H7 (cell line): ENCODE measurements around the gene LIN9. TPM values are rescaled to one million over a fixed set of nuclear protein-coding genes. Genes with fewer than 3 reads are reported as not detected.
"Not testable (repeated sequence)": the region's sequence is repeated elsewhere in the genome, so short reads cannot be mapped to it uniquely, and the experiment has no call there.

Experiments used
- DNase-seq: peaks from one replicate; pipeline ENCODE4 v3.0.0; 2012
- H3K27me3 ChIP-seq: 2 replicates; pipeline ENCODE4 v1.6.0; 2011; ENCODE audit warnings: mild to moderate bottlenecking, low read length; ENCODE audit not compliant: control insufficient read depth, insufficient read depth
- H3K36me3 ChIP-seq: replicated peaks from 2 replicates; pipeline ENCODE4 v1.5.1; 2011; ENCODE audit warnings: low read length; ENCODE audit not compliant: control insufficient read depth, insufficient read depth
- H3K4me3 ChIP-seq: 2 replicates; pipeline ENCODE4 v1.5.1; 2011; ENCODE audit warnings: low read depth, mild to moderate bottlenecking, control low read depth, low read length, moderate library complexity; ENCODE audit not compliant: insufficient read depth
- total RNA-seq: library from RNA; depleted of rRNA; stranded (reverse); fragments of >200 nt; shearing (Covaris generic); gene quantifications from 2 replicates; pipeline ENCODE4 v1.2.3, GENCODE V29; 2014; rRNA removed

The LIN9 gene
- total RNA-seq, 1 experiment from 2014 or later = 19.9 TPM

DNA sequence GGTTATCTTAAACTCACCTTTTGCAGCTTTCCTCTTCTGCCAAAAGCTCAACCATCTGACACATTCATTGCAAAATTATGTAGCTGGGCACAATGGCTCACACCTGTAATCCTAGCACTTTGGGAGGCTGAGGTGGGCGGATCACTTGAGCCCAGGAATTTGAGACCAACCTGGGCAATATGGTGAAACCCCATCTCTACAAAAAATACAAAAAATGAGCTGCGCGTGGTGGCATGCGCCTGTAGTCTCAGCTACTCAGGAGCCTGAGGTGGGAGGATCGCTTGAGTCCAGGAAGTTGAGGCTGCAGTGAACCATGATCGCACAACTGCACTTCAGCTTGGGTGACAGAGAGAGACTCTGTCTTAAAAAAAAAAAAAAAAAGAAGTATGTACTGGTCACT lies 106.3 kb downstream of the LIN9 start:
- H3K36me3 ChIP-seq, H3K4me3 ChIP-seq, H3K27me3 ChIP-seq, DNase-seq: not testable (repeated sequence)

DNA sequence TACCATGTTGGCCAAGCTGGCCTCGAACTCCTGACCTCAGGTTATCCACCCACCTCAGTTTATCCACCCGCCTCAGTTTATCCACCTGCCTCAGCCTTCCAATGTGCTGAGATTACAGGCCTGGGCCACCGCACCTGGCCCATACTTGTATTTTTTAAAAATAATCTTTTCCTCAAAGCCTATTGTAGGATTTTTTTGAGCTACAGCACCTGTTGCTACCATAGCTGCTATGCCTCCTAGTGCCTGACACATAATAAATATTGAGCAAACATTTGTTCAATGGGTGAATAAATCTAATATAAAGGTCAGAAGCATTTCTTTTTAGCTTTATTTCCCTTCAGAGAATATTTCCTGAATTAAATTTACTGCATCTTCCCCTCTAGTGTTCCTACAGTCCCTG lies 106.7 kb downstream of the LIN9 start:
- Histone ChIP-seq H3K36me3 (no peaks in the 10 kb centered on the region), H3K27me3 (no peaks in the 10 kb centered on the region), H3K4me3 (no peak overlapping the region)
- no peak for DNase-seq

DNA sequence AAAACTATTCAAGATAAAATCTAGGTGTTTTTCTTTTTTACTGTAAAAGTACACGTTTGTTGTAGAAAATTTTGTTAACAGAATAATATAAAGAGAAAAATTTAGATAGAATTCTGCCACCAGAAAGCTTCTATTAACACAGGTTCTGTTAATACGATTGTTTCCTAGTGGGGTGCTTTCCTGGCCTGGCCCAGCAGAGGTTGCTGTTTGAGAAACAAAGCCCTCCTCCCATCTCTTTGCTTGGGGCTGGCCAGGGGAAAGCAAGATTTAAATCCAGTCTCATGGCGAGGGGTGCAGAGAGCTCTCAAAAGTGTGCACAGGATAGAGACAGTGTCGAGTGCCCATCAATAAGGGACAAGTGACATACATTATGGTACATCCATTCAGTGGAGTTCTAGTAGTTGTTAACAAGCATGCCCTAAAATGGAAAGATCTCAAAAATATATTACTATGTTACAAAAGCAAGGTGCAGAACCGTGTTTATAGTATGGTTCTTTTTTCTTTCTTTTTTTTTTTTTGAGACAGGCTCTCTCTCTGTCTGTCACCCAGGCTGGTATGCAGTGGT lies 107.9 kb downstream of the LIN9 start:
- Histone ChIP-seq H3K4me3 (no peak overlapping the region), H3K27me3 (no peaks in the 10 kb centered on the region)
- DNase-seq = peak; percentile 78

DNA sequence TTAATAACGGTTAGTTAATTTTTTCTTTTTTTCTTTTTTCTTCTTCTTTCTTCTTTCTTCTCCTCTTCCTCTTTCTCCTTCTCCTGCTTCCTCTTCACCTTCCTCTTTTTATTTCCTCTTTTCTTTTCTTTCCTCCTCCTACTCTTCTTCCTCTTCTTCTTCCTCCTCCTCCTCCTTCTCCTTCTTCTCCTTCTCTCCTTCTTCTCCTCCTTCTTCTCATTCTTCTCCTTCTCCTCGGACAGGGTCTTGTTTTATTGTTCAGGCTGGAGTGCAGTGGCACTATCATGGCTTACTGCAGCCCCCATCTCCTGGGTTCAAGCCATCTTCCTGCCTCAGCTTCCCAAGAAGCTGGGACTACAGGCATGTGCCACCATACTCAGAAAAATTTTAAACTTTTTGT lies 109.0 kb downstream of the LIN9 start:
- H3K4me3 ChIP-seq = no peak overlapping the region
- no peaks in the 10 kb centered on the region for H3K27me3 ChIP-seq
- DNase-seq = no peak
- H3K36me3 ChIP-seq = no peaks in the 10 kb centered on the region

More for the DNA sequence above, 107.9 kb downstream of the LIN9 start:
- H3K36me3 ChIP-seq = no peaks in the 10 kb centered on the region

DNA sequence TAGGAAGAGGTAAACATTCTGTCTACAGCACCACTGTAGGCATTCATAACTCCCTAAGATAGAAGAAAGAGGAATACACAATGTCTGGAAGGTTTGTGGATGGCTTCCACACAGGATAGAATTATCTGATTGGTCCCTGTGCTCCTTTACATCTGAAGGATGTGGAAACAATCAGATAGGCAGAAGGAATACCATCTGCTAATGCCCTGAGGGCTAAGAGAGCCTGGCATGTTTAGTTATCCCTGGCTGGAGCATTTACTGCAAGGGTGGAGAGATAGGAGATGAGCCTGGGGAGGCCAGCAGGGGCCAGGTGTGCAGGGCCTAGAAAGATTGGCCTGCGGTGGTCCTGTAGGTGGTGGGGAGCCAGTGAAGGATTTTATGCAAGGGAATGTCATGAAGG lies 113.8 kb downstream of the LIN9 start:
- Histone ChIP-seq H3K27me3 (no peaks in the 10 kb centered on the region), H3K4me3 (no peak overlapping the region), H3K36me3 (no peaks in the 10 kb centered on the region)
- peak; percentile 19 for DNase-seq

DNA sequence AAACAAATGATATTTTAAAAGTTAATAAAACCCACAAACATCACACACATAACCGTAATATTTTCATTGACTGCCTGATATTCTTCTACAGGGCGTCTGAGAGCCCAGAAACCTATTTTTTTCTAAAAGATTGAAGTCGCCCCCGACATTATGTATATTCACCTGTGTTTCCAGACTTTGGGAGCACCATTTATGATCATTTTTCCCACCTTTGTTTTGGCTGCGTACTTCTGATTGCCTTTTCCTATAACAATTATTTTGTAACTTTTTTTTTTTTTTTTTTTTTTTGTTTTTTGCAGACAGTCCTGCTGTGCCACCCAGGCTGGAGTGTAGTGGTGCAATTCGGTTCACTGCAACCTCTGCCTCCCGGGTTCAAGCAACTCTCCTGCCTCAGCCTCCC lies 121.6 kb downstream of the LIN9 start:
- Histone ChIP-seq H3K36me3 (no peaks in the 10 kb centered on the region), H3K4me3 (peak overlapping the region; percentile 97), H3K27me3 (no peaks in the 10 kb centered on the region)
- no peak for DNase-seq

DNA sequence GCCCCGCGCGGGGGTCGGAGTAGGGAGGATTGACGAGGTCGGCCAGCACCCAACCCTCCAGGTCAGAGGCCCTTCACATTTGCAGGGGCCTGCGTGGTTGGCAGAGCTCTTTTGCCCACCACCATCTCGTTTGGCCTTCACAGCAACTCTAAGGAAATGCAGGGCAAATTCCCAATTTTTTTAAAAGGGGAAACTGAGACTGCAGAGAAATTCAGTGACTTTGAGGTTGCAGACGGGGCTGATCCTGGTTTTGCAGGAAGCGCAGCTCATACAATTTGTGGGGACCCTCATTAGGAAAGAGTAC lies 122.0 kb downstream of the LIN9 start:
- Histone ChIP-seq H3K36me3 (no peaks in the 10 kb centered on the region), H3K27me3 (no peaks in the 10 kb centered on the region), H3K4me3 (peak overlapping the region; percentile 97)
- no peak for DNase-seq

DNA sequence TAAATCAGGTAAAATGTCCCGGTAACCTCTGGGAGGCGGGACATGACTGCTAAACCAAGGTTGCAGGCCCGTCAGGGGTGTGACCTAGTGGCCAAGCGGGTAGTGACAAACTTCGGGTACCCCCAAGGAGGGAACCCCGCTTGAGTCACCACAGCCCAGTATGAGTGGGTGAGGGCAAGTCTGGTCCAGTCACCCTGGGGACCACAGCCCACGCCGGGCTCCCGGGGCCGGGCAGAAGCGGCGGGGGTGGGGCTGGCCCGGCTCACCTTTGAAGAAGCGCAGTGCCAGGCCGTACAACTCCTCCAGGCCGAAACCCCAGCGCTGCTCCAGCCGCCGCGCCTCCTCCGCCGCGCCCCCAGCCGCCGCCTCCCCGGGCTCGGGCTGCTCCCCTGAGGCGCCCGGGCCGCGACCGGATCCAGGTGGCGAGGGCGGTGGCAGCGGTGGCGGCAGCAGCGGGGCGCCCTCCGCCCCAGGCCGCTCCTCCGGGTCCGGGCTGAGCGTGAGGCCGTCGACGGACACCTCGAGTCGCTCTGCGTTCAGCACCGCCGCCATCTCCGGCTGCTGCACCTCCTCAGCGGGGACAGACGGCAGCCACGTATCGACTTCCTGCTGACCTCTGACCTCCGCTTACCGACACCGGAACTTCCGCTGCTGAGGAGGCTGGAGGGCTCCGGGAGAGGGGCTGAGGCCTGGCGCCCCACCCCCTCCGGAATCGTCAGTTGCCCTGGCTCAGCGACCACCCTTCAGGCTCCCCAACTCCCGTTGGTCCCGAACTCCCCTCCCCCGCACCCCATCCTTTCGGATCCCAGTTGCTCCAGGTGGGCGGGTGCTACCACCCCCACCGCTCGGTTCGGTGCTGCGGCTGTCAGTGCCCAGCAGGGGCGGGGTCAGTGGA lies 122.6 kb downstream of the LIN9 start, which contains the start of gene ACBD3:
Gene ACBD3, minus strand, starts transcription at position 618 of the 895 bp plus-strand sequence. Its CDS starts 66 bp downstream, at position 552.
- no peaks in the 10 kb centered on the region for H3K36me3 ChIP-seq
- H3K4me3 ChIP-seq = peak within 1 kb of the TSS; percentile 97
- H3K27me3 ChIP-seq = no peaks in the 10 kb centered on the region
- DNase-seq = peak; percentile 95

DNA sequence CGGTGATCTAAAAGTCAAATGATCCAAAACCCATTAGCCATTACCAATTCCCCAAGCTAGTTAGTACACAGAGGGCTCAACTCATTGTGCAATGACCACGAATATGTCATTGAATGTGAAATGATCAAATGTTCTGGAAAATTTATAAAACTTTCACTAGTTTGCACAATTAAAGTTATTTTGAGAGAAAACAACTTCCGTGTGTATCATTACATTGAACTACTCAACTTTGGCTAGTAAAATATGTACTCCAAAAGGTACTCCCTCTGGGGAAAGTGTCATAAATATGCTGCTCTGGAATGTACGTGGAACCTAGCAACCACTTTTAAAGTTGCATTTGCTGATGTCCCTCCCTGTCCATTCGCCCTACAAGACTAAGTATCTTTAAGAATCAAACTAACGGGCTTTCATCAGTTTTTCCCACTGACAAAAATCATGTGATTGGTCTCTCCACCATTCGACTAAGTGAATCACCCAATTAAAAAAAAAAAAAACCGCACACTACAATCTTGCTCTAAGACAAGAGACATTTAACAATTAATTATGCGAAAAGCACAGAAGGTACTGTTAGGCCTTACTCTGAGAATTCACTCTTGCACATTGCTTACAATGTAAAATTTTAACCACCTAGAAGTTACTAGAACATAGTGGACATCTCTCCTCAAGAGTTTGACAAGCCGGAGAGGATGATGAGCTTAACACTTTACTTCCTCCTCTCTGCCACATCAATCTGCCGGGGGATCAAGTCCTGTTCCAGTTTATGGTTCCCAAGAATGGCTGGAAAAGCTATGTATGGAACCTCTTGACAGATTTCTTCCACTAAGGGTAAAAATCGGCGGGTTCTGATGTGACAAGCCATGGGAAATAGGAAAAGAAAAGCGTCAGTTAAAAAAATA lies 123.6 kb downstream of the LIN9 start:
- Histone ChIP-seq H3K36me3 (no peaks in the 10 kb centered on the region; the same call in 1 of the 2 replicates), H3K4me3 (peak overlapping the region; percentile 97), H3K27me3 (no peaks in the 10 kb centered on the region)
- DNase-seq = no peak

DNA sequence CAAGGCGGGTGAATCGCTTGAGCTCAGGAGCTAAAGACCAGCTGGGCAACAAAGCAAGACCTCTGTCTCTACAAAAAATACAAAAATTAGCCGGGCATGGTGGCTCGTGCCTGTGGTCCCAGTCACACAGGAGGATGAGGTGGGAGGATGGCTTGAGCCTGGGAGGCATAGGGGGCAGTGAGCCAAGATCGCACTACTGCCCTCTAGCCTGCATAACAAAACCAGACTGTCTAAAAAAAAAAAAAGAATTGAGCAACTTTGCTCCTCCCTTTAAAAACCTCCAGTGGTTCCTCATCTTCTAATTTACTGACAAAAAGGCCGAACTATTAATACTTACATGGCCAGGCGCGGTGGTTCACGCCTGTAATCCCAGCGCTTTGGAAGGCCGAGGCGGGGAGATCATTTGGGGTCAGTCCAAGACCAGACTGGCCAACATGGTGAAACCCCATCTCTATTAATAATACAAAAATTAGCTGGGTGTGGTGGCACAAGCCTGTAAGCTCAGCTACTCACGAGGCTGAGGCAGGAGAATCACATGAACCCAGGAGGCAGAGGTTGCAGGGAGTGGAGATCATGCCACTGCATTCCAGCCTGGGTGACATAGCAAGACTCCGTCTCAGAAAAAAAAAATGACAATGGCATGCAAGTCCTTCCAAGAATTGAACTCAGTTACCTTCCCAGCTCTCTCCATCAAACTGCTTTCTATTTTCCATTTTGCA lies 126.8 kb downstream of the LIN9 start:
- peak; percentile 23 for DNase-seq
- H3K36me3 ChIP-seq = no peaks in the 10 kb centered on the region; the same call in 1 of the 2 replicates
- no peaks in the 10 kb centered on the region for H3K27me3 ChIP-seq
- no peak overlapping the region for H3K4me3 ChIP-seq

Other genes starting within 250 kb of the LIN9 start
- gene H3-3A, start 246.4 kb downstream of the LIN9 start, total RNA-seq = 963 and 975 TPM in 2 replicates
- gene ACBD3, start 122.4 kb downstream of the LIN9 start, total RNA-seq = 43.7 and 57.6 TPM in 2 replicates
- 27.5 and 61.1 TPM in 2 replicates for gene MIXL1, start 85.5 kb downstream of the LIN9 start, total RNA-seq
- gene PARP1, start 98.9 kb upstream of the LIN9 start, total RNA-seq = 425 and 483 TPM in 2 replicates
- 0.14 and 0.26 TPM in 2 replicates for gene STUM, start 239.6 kb upstream of the LIN9 start, total RNA-seq